ENCODE results near the gene HHAT. TPM values are rescaled to one million over a fixed set of nuclear protein-coding genes. Genes with fewer than 3 reads are reported as not detected.

Gene HHAT
- total RNA-seq, 1 experiment from 2014 or later, result 7.2 TPM

GRCh38 chr1:210500831-210501230 is 172.1 kb downstream of the HHAT start:
- in situ Hi-C loops (cut with HindIII; ENCODE audit: low sequenced_read_pairs), result no loop called here
- no peak for DNase-seq (ENCODE audit: low spot score)

DNA sequence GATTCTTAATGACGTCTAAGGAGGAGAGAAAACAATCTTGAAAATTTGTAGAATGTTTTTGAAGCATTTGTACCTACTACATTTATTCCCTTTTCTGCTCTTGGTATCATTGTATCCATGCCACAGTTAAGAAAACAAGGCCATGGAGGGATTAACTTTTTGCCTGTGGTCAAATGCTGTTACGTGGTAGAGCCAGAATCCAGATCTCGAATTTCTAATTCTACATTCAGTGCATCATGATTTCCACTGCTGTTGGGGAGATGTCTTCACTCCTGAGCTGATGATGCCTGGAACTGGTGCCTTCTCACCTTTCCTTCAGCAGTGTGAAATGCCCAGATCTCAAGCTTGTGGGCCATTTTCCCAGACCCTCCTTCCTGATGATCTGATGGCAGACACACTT is 175.6 kb downstream of the HHAT start:
- in situ Hi-C loops (cut with HindIII; ENCODE audit: low sequenced_read_pairs), result no loop called here
- DNase-seq (ENCODE audit: low spot score), result no peak

DNA sequence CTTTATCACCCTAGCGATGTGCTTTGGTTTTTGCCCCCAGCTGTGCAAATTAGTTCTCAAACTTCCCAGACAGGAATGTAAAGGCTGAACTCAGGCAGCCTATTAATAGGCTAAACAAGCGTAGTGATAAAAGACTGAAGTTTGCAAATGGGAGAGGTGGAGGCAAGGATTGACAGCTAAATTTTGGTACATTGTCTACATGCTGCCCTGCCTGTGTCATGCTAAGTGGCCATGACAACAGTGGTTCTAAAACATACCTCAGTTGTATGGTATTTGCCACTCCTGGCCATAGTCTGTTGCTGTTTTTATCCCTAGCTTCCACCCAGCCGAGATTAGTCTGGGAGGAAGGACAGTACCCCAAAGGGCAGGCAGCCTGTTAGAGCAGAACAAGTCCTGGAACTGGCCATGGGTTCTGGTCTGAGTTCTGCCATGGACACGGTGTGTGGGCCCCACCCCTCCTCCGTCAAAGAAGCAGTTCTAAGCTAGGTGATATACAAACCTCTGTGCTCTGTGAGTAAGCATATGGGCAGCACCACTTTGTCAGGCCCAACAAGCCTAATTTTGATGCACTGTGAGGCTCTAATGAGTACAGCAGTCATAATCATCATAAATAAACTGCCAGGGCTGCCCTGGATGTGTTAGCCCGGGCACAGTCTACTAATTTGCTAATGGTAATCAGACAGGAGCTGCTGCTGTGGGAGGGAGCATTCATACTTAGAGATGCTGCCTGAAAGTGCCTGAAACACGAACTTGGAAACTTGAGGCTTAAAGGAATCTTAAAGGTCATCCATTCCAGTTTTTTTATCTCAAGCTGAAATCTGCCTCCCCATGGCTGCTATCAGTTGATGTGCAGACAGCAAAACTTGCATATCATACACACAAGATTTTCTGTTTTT is 177.1 kb downstream of the HHAT start:
- in situ Hi-C loops (cut with HindIII; ENCODE audit: low sequenced_read_pairs), result no loop called here
- peak; percentile 24 for DNase-seq (ENCODE audit: low spot score)

GRCh38 chr1:210506689-210507088 is 178.0 kb downstream of the HHAT start:
- in situ Hi-C loops (cut with HindIII; ENCODE audit: low sequenced_read_pairs), result no loop called here
- DNase-seq (ENCODE audit: low spot score), result no peak

- no peak for DNase-seq (ENCODE audit: low spot score)
- in situ Hi-C loops (cut with HindIII; ENCODE audit: low sequenced_read_pairs), result no loop called here
Measured at GRCh38 chr1:210516092-210516656, 187.5 kb downstream of the HHAT start.

DNA sequence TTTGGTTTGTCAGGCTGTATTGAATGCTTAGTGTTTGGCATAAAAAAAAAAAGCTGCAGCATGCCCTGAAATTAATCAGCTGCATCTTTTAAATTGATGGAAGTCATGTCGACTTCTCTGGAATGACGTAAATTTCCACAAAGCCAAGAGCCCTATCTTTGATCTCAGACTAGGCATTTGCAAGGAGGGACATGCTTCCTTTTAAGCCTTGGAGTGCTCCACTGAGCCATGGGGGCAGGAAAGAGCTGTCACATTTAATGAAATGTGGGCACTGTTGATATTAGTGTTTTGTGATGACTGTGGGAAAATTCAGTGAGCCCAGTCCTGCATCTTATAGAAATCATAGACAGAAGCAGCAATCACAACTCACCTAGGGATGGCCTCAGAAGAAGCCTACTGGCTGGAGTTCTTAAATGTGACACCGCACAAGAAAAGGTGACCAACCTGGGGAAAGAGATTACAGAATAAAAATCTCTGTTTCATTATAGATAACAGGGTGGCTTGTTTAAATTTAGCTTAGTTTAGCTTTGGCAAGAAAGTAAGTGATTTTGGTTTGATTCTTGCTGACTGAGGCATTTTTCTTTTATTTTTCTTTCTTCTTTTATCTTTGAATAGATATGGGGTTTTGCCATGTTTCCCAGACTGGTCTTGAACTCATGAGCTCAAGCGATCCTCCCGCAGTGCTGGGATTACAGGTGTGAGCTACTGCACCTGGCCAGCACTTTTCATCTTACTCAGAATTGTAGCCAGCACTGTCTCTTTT is 188.2 kb downstream of the HHAT start:
- no peak for DNase-seq (ENCODE audit: low spot score)
- in situ Hi-C loops (cut with HindIII; ENCODE audit: low sequenced_read_pairs), result no loop called here

DNA sequence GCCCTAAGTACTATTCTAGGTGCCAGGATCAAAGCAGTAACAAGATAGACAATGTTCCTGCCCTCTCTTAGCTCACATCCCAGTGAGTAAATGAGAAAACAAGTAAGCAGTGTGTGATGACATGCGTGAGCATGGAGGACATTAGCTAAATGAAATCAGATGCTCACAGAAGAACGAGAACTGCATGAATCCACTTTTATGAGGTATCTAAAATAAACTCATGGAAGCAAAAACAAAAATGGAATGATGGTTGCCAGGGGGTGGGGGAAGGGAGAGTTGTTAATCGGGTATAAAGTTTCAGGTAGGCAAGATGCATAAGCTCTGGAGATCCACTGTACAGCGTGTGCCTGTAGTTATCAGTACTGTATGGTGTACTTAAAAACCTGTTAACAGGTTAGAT is 195.1 kb downstream of the HHAT start:
- DNase-seq (ENCODE audit: low spot score), result no peak
- in situ Hi-C loops (cut with HindIII; ENCODE audit: low sequenced_read_pairs), result no loop called here

GRCh38 chr1:210525716-210526454 is 197.2 kb downstream of the HHAT start:
- in situ Hi-C loops (cut with HindIII; ENCODE audit: low sequenced_read_pairs), result no loop called here
- no peak for DNase-seq (ENCODE audit: low spot score)

- no peak for DNase-seq (ENCODE audit: low spot score)
- in situ Hi-C loops (cut with HindIII; ENCODE audit: low sequenced_read_pairs), result no loop called here
Measured at GRCh38 chr1:210527091-210527490, 198.4 kb downstream of the HHAT start.

- DNase-seq (ENCODE audit: low spot score), result no peak
- in situ Hi-C loops (cut with HindIII; ENCODE audit: low sequenced_read_pairs), result no loop called here
Measured at GRCh38 chr1:210531475-210532222, 202.9 kb downstream of the HHAT start.

DNA sequence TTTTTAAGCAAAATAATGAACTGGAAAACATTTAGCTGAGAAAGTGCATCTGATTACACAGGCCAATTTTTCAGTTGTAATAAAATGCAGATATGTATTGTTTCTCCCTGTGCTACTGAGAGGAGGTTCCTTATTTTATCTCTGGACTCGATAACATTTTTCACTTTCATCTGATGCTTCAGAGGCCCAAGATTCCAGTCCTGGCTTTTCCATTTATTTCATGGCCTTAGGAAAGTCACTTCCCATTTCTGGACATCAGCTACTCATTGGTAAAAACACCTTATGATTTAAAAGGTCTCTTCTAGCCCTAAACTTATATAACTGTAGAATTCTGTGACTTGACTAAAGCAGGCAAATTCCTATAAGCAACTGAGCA is 203.5 kb downstream of the HHAT start:
- no peak for DNase-seq (ENCODE audit: low spot score)
- in situ Hi-C loops (cut with HindIII; ENCODE audit: low sequenced_read_pairs), result no loop called here

GRCh38 chr1:210535761-210536160 is 207.1 kb downstream of the HHAT start:
- in situ Hi-C loops (cut with HindIII; ENCODE audit: low sequenced_read_pairs), result no loop called here
- DNase-seq (ENCODE audit: low spot score), result peak; percentile 55

DNA sequence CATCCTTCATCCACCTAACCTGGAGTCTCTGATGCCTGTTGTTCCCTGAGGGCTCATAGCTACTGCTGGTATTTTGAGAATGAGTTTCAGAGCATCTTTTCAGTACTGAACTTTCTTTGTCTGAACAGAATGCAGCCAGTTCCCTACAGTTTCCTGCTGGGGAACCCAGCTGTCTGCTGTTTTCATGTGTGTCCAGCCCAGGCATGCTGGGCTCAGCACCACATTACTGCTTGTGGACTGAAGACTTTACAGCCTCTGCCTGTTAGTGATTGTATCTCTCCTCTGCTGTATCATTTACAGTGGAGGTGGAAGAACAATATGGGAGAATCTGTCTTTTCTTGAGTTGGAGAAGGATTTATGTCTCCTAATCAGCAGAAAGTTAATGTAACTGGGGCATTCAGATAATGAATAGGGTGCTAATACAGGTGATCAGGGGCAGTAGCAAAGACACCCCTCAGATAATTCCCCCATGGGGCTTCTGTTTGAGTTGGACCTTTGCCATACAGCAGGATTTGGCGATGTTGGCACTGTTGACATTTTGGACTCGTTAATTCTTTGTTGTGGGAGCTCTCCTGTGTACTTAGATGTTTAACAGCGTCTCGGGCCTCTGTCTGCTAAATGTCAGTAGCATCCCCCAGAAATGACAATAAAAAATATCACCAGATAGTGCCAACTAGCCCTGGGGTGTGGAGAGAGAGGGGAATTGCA is 207.7 kb downstream of the HHAT start:
- in situ Hi-C loops (cut with HindIII; ENCODE audit: low sequenced_read_pairs), result no loop called here
- DNase-seq (ENCODE audit: low spot score), result peak; percentile 62

DNA sequence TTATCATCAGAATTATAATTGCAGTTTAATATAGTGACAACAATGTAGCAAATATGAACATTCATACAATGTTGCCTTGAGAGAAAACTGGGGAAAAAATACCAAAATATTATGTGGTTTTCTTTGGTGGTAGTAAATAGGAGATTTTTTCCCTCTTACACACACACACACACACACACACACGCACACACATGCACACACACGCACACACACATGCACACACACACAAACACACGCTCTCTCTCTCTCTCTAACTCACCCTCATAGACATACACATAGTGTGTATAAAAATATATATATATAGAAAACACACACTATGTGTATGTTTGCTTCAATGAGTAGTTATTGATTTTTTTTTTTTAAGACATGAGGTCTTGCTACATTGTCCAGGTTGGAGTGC is 211.6 kb downstream of the HHAT start:
- in situ Hi-C loops (cut with HindIII; ENCODE audit: low sequenced_read_pairs), result no loop called here

GRCh38 chr1:210541680-210542358 is 213.1 kb downstream of the HHAT start:
- in situ Hi-C loops (cut with HindIII; ENCODE audit: low sequenced_read_pairs), result no loop called here
- DNase-seq (ENCODE audit: low spot score), result no peak

More for the DNA sequence above, 211.6 kb downstream of the HHAT start:
- DNase-seq (ENCODE audit: low spot score), result no peak

GRCh38 chr1:210551899-210552298 is 223.2 kb downstream of the HHAT start:
- in situ Hi-C loops (cut with HindIII; ENCODE audit: low sequenced_read_pairs), result no loop called here

DNA sequence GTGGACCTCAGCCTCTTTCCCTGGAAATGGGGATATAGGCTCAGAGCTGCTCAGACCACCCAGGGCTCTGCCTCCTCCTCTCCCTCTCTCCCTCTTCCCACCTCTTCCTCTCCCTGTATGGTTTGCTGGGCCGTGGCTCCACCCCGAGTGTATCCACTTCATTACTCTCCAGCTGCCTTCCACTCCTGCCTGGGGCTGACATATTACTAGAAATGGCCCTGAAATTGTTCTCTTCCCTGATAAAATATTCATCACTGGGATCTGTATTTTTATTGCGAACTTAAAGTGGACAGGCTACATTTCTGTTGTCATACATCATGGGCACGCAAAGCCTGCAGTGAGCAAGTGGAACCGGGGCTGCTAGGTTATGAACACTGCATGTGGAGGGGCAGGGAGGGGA is 225.0 kb downstream of the HHAT start:
- in situ Hi-C loops (cut with HindIII; ENCODE audit: low sequenced_read_pairs), result no loop called here
- DNase-seq (ENCODE audit: low spot score), result no peak

More at GRCh38 chr1:210551899-210552298, 223.2 kb downstream of the HHAT start:
- no peak for DNase-seq (ENCODE audit: low spot score)

- no peak for DNase-seq (ENCODE audit: low spot score)
- in situ Hi-C loops (cut with HindIII; ENCODE audit: low sequenced_read_pairs), result no loop called here
Measured at GRCh38 chr1:210554382-210554781, 225.7 kb downstream of the HHAT start.
